ENCODE data around the gene CFAP74.

CFAP74 gene

GRCh38 chr1:2027961-2028583, 24.5 kb upstream of the CFAP74 start:
- Histone ChIP-seq H3K14ac (ENCODE audit: low read length) (no peak overlapping the region), H3K23ac (ENCODE audit: low read length) (no peak overlapping the region), H2AFZ (ENCODE audit: insufficient read depth, low read length, poor library complexity) (no peak overlapping the region), H3K27ac (ENCODE audit: low read depth, low read length) (no peak overlapping the region), H3K4me1 (ENCODE audit: control insufficient read depth in 1 of 2, insufficient read depth in 2 of 2, low read length in 2 of 2) (no peaks in the 10 kb centered on the region), H3K27me3 (ENCODE audit: insufficient read depth, low read length) (no peaks in the 10 kb centered on the region), H3K9me3 (ENCODE audit: insufficient read depth, low read depth, low read length) (peaks cover 4% of the 10 kb centered on the region), H3K4me3 (ENCODE audit: low read depth, low read length) (no peak overlapping the region), H4K8ac (ENCODE audit: low read depth, low read length) (no peak overlapping the region), H3K36me3 (ENCODE audit: control insufficient read depth in 1 of 2, insufficient read depth in 2 of 2, low read length in 2 of 2) (no peaks in the 10 kb centered on the region), H3K79me1 (ENCODE audit: low read length) (no peaks in the 10 kb centered on the region), H3K4me2 (ENCODE audit: low read length) (no peak overlapping the region), H2BK120ac (ENCODE audit: insufficient read depth, low read length, poor library complexity) (no peak overlapping the region), H4K12ac (ENCODE audit: low read depth, low read length) (no peak overlapping the region), H3K79me2 (ENCODE audit: control insufficient read depth, insufficient read depth, low read length, poor library complexity) (no peaks in the 10 kb centered on the region), H2BK5ac (ENCODE audit: low read depth, low read length, poor library complexity) (no peak overlapping the region), H3K4ac (ENCODE audit: low read depth, low read length) (no peak overlapping the region), H3K18ac (ENCODE audit: low read length) (no peak overlapping the region), H4K91ac (ENCODE audit: low read depth, low read length) (no peak overlapping the region), H2BK12ac (ENCODE audit: low read length) (no peak overlapping the region), H2AK5ac (ENCODE audit: low read length) (no peak overlapping the region), H3K9ac (ENCODE audit: low read length) (no peak overlapping the region)
- no CpG with 5 or more reads among the region's 46 CpGs for WGBS (ENCODE audit: extremely low coverage, insufficient coverage, insufficient read length)
- DNase-seq, result no peak

- no peaks in the 10 kb centered on the region for H3K79me1 ChIP-seq (ENCODE audit: low read length)
- H4K12ac ChIP-seq (ENCODE audit: low read depth, low read length), result no peak overlapping the region
- H4K91ac ChIP-seq (ENCODE audit: low read depth, low read length), result no peak overlapping the region
- H2AFZ ChIP-seq (ENCODE audit: insufficient read depth, low read length, poor library complexity), result no peak overlapping the region
- no peaks in the 10 kb centered on the region for H3K36me3 ChIP-seq (ENCODE audit: control insufficient read depth in 1 of 2, insufficient read depth in 2 of 2, low read length in 2 of 2)
- H3K14ac ChIP-seq (ENCODE audit: low read length), result no peak overlapping the region
- H4K8ac ChIP-seq (ENCODE audit: low read depth, low read length), result no peak overlapping the region
- H3K4me3 ChIP-seq (ENCODE audit: low read depth, low read length), result no peak overlapping the region
- no peak overlapping the region for H2BK12ac ChIP-seq (ENCODE audit: low read length)
- H3K18ac ChIP-seq (ENCODE audit: low read length), result no peak overlapping the region
- DNase-seq, result no peak
- H3K4ac ChIP-seq (ENCODE audit: low read depth, low read length), result no peak overlapping the region
- H2BK5ac ChIP-seq (ENCODE audit: low read depth, low read length, poor library complexity), result no peak overlapping the region
- no peak overlapping the region for H2AK5ac ChIP-seq (ENCODE audit: low read length)
- H3K27ac ChIP-seq (ENCODE audit: low read depth, low read length), result no peak overlapping the region
- peaks cover 4% of the 10 kb centered on the region for H3K27me3 ChIP-seq (ENCODE audit: insufficient read depth, low read length)
- peaks cover 1% of the 10 kb centered on the region for H3K9me3 ChIP-seq (ENCODE audit: insufficient read depth, low read depth, low read length)
- no peaks in the 10 kb centered on the region for H3K4me1 ChIP-seq (ENCODE audit: control insufficient read depth in 1 of 2, insufficient read depth in 2 of 2, low read length in 2 of 2)
- H3K4me2 ChIP-seq (ENCODE audit: low read length), result no peak overlapping the region
- WGBS (ENCODE audit: extremely low coverage, insufficient coverage, insufficient read length), result no CpG with 5 or more reads among the region's 39 CpGs
- H2BK120ac ChIP-seq (ENCODE audit: insufficient read depth, low read length, poor library complexity), result no peak overlapping the region
- H3K79me2 ChIP-seq (ENCODE audit: control insufficient read depth, insufficient read depth, low read length, poor library complexity), result no peaks in the 10 kb centered on the region
- H3K9ac ChIP-seq (ENCODE audit: low read length), result no peak overlapping the region
- no peak overlapping the region for H3K23ac ChIP-seq (ENCODE audit: low read length)
Measured at GRCh38 chr1:2025491-2025981, 21.9 kb upstream of the CFAP74 start.

- Histone ChIP-seq H3K9me3 (ENCODE audit: insufficient read depth, low read depth, low read length) (peaks cover 1% of the 10 kb centered on the region), H3K9ac (ENCODE audit: low read length) (no peak overlapping the region), H4K8ac (ENCODE audit: low read depth, low read length) (no peak overlapping the region), H3K79me1 (ENCODE audit: low read length) (no peaks in the 10 kb centered on the region), H3K4me1 (ENCODE audit: control insufficient read depth in 1 of 2, insufficient read depth in 2 of 2, low read length in 2 of 2) (no peaks in the 10 kb centered on the region), H4K12ac (ENCODE audit: low read depth, low read length) (no peak overlapping the region), H3K27ac (ENCODE audit: low read depth, low read length) (no peak overlapping the region), H3K23ac (ENCODE audit: low read length) (no peak overlapping the region), H3K4ac (ENCODE audit: low read depth, low read length) (no peak overlapping the region), H3K4me3 (ENCODE audit: low read depth, low read length) (no peak overlapping the region), H3K18ac (ENCODE audit: low read length) (no peak overlapping the region), H2AK5ac (ENCODE audit: low read length) (no peak overlapping the region), H2BK120ac (ENCODE audit: insufficient read depth, low read length, poor library complexity) (no peak overlapping the region), H2BK5ac (ENCODE audit: low read depth, low read length, poor library complexity) (no peak overlapping the region), H3K14ac (ENCODE audit: low read length) (no peak overlapping the region), H2AFZ (ENCODE audit: insufficient read depth, low read length, poor library complexity) (no peak overlapping the region), H3K36me3 (ENCODE audit: control insufficient read depth in 1 of 2, insufficient read depth in 2 of 2, low read length in 2 of 2) (no peaks in the 10 kb centered on the region), H4K91ac (ENCODE audit: low read depth, low read length) (no peak overlapping the region), H3K27me3 (ENCODE audit: insufficient read depth, low read length) (peaks cover 10% of the 10 kb centered on the region), H3K4me2 (ENCODE audit: low read length) (no peak overlapping the region), H2BK12ac (ENCODE audit: low read length) (no peak overlapping the region), H3K79me2 (ENCODE audit: control insufficient read depth, insufficient read depth, low read length, poor library complexity) (no peaks in the 10 kb centered on the region)
- no peak for DNase-seq
- no CpG with 5 or more reads among the region's 18 CpGs for WGBS (ENCODE audit: extremely low coverage, insufficient coverage, insufficient read length)
Measured at GRCh38 chr1:2024887-2025286, 21.3 kb upstream of the CFAP74 start.

- H3K27ac ChIP-seq (ENCODE audit: low read depth, low read length), result no peak overlapping the region
- no peaks in the 10 kb centered on the region for H3K79me2 ChIP-seq (ENCODE audit: control insufficient read depth, insufficient read depth, low read length, poor library complexity)
- no peak for DNase-seq
- no peaks in the 10 kb centered on the region for H3K79me1 ChIP-seq (ENCODE audit: low read length)
- H2AK5ac ChIP-seq (ENCODE audit: low read length), result no peak overlapping the region
- no peak overlapping the region for H4K91ac ChIP-seq (ENCODE audit: low read depth, low read length)
- H3K27me3 ChIP-seq (ENCODE audit: insufficient read depth, low read length), result peaks cover 15% of the 10 kb centered on the region
- no peaks in the 10 kb centered on the region for H3K36me3 ChIP-seq (ENCODE audit: control insufficient read depth in 1 of 2, insufficient read depth in 2 of 2, low read length in 2 of 2)
- H3K4me3 ChIP-seq (ENCODE audit: low read depth, low read length), result no peak overlapping the region
- H2AFZ ChIP-seq (ENCODE audit: insufficient read depth, low read length, poor library complexity), result no peak overlapping the region
- H3K4ac ChIP-seq (ENCODE audit: low read depth, low read length), result no peak overlapping the region
- H3K4me1 ChIP-seq (ENCODE audit: control insufficient read depth in 1 of 2, insufficient read depth in 2 of 2, low read length in 2 of 2), result no peaks in the 10 kb centered on the region
- H2BK12ac ChIP-seq (ENCODE audit: low read length), result no peak overlapping the region
- H2BK120ac ChIP-seq (ENCODE audit: insufficient read depth, low read length, poor library complexity), result no peak overlapping the region
- H3K9ac ChIP-seq (ENCODE audit: low read length), result no peak overlapping the region
- WGBS (ENCODE audit: extremely low coverage, insufficient coverage, insufficient read length), result no CpG with 5 or more reads among the region's 10 CpGs
- no peak overlapping the region for H3K23ac ChIP-seq (ENCODE audit: low read length)
- H3K18ac ChIP-seq (ENCODE audit: low read length), result no peak overlapping the region
- no peak overlapping the region for H3K4me2 ChIP-seq (ENCODE audit: low read length)
- no peak overlapping the region for H3K14ac ChIP-seq (ENCODE audit: low read length)
- no peak overlapping the region for H4K8ac ChIP-seq (ENCODE audit: low read depth, low read length)
- peaks cover 1% of the 10 kb centered on the region for H3K9me3 ChIP-seq (ENCODE audit: insufficient read depth, low read depth, low read length)
- H2BK5ac ChIP-seq (ENCODE audit: low read depth, low read length, poor library complexity), result no peak overlapping the region
- H4K12ac ChIP-seq (ENCODE audit: low read depth, low read length), result no peak overlapping the region
Measured at GRCh38 chr1:2024451-2024850, 20.9 kb upstream of the CFAP74 start.

Measured in trophoblast cell (in vitro differentiated cells and primary cell).